HL-60 (cell line): ENCODE measurements around the gene IMPA2.
A peak's percentile ranks its signal among the peaks of the same experiment; 100 is the strongest.

Experiments
- DNase-seq, 2 experiments: peaks; one replicate each; pipeline ENCODE4 v3.0.0-alpha.2; 2010 to 2020; ENCODE audit warnings: low read depth in 1 of 2, low spot score in 1 of 2
- H3K27ac ChIP-seq: fragments of 250-450 bp; sonication (Bioruptor Pico); replicated peaks from 2 replicates; pipeline ENCODE4 v1.5.1; 2020; ENCODE audit warnings: mild to moderate bottlenecking, moderate library complexity
- H3K27me3 ChIP-seq: fragments of 250-450 bp; sonication (Bioruptor Pico); 2 replicates; pipeline ENCODE4 v1.5.1; 2021; ENCODE audit warnings: mild to moderate bottlenecking, moderate library complexity; ENCODE audit not compliant: insufficient read depth, poor library complexity, severe bottlenecking
- H3K4me3 ChIP-seq: replicated peaks from 2 replicates; pipeline ENCODE4 v1.5.1; 2011; ENCODE audit warnings: mild to moderate bottlenecking, control low read depth, low read length; ENCODE audit not compliant: insufficient read depth
- GABPA ChIP-seq: IDR thresholded peaks from 2 replicates; pipeline ENCODE4 v1.6.1; 2012; ENCODE audit warnings: low read depth
- POLR2AphosphoS5 ChIP-seq: IDR thresholded peaks from 2 replicates; pipeline ENCODE4 v1.6.1; 2012; ENCODE audit warnings: low read depth
- SPI1 ChIP-seq: IDR thresholded peaks from 2 replicates; pipeline ENCODE4 v1.6.1; 2012; ENCODE audit warnings: low read depth, mild to moderate bottlenecking, borderline replicate concordance
- TF ChIP-seq, protein P1 (sequence below): IDR thresholded peaks from 2 replicates; pipeline ENCODE4 v1.6.1; 2012; ENCODE audit warnings: low read depth; ENCODE audit not compliant: insufficient replicate concordance
- TF ChIP-seq, protein P2 (sequence below): IDR thresholded peaks from one replicate; pipeline ENCODE4 v1.5.1; 2011; ENCODE audit warnings: low read length, control low read depth, inconsistent platforms; ENCODE audit not compliant: insufficient read depth

Gene IMPA2

DNA sequence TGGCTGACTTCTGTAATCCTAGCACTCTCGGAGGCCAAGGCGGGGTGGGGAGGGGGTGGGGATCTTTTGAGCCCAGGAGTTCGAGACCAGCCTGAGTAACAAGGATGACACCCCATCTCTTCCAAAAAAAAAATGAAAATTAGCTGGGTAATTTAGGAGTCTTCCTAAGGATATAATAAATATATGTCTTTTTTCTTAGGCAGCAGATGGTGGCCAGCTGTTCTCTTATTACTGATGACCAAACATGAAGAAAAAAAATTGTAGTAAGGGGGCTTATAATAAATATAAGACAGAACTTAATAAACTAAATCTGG lies 4.2 kb upstream of the IMPA2 start:
- no peak overlapping the region for H3K4me3 ChIP-seq
- DNase-seq: no peak
- TF ChIP-seq, protein P1, sequence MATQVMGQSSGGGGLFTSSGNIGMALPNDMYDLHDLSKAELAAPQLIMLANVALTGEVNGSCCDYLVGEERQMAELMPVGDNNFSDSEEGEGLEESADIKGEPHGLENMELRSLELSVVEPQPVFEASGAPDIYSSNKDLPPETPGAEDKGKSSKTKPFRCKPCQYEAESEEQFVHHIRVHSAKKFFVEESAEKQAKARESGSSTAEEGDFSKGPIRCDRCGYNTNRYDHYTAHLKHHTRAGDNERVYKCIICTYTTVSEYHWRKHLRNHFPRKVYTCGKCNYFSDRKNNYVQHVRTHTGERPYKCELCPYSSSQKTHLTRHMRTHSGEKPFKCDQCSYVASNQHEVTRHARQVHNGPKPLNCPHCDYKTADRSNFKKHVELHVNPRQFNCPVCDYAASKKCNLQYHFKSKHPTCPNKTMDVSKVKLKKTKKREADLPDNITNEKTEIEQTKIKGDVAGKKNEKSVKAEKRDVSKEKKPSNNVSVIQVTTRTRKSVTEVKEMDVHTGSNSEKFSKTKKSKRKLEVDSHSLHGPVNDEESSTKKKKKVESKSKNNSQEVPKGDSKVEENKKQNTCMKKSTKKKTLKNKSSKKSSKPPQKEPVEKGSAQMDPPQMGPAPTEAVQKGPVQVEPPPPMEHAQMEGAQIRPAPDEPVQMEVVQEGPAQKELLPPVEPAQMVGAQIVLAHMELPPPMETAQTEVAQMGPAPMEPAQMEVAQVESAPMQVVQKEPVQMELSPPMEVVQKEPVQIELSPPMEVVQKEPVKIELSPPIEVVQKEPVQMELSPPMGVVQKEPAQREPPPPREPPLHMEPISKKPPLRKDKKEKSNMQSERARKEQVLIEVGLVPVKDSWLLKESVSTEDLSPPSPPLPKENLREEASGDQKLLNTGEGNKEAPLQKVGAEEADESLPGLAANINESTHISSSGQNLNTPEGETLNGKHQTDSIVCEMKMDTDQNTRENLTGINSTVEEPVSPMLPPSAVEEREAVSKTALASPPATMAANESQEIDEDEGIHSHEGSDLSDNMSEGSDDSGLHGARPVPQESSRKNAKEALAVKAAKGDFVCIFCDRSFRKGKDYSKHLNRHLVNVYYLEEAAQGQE: no peak
- TF ChIP-seq SPI1 (no peak), POLR2AphosphoS5 (no peak), GABPA (no peak)
- TF ChIP-seq, protein P2, sequence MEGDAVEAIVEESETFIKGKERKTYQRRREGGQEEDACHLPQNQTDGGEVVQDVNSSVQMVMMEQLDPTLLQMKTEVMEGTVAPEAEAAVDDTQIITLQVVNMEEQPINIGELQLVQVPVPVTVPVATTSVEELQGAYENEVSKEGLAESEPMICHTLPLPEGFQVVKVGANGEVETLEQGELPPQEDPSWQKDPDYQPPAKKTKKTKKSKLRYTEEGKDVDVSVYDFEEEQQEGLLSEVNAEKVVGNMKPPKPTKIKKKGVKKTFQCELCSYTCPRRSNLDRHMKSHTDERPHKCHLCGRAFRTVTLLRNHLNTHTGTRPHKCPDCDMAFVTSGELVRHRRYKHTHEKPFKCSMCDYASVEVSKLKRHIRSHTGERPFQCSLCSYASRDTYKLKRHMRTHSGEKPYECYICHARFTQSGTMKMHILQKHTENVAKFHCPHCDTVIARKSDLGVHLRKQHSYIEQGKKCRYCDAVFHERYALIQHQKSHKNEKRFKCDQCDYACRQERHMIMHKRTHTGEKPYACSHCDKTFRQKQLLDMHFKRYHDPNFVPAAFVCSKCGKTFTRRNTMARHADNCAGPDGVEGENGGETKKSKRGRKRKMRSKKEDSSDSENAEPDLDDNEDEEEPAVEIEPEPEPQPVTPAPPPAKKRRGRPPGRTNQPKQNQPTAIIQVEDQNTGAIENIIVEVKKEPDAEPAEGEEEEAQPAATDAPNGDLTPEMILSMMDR: no peak
- H3K27me3 ChIP-seq: no peaks in the 10 kb centered on the region
- no peak overlapping the region for H3K27ac ChIP-seq

DNA sequence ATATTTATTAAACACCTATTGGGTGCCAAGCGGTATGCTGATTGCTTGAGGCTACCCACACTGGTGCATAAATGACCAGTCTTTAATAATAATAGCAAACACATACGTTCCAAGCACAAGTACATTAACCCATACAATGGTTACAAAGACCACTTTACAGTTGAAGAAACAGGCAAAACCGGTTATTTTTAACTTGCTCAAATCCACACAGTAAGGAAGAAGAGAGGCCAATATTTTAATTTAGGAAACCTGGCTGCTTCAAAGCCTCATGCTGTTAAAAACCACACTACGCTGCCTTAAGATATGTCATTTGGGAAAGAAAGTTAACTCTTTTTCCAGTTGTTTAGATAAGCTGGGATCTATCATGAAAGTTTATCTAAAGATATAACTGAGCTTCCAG lies 2.4 kb upstream of the IMPA2 start:
- TF ChIP-seq POLR2AphosphoS5 (no peak), GABPA (no peak), SPI1 (no peak)
- TF ChIP-seq, protein P1: no peak
- TF ChIP-seq, protein P2: no peak

DNA sequence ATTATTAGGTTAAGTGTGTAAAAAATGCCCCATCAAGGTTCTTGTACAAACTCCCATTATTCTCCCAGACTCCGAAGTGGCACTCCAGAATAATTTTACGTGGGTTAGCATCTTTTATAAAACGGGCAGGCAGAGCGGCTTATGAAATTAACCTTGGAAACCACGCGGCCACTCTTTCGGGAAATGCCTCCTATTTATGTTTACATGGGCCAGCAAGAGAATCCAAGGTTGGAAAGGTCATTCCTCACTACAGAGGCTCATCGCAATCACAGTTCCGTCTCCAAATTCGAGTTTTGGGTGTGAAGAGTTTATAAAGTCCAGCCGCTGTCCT lies 1.2 kb upstream of the IMPA2 start:
- TF ChIP-seq GABPA: 0 out of 2 replicates have a peak, but pooled peaks have one; percentile 9
- TF ChIP-seq POLR2AphosphoS5: no peak
- Histone ChIP-seq H3K27ac (peak overlapping the region; percentile 99), H3K4me3 (peak overlapping the region; percentile 46), H3K27me3 (no peaks in the 10 kb centered on the region)
- no peak for DNase-seq

More for the DNA sequence above, 2.4 kb upstream of the IMPA2 start:
- H3K4me3 ChIP-seq: no peak overlapping the region
- DNase-seq: no peak
- no peak overlapping the region for H3K27ac ChIP-seq
- H3K27me3 ChIP-seq: no peaks in the 10 kb centered on the region

DNA sequence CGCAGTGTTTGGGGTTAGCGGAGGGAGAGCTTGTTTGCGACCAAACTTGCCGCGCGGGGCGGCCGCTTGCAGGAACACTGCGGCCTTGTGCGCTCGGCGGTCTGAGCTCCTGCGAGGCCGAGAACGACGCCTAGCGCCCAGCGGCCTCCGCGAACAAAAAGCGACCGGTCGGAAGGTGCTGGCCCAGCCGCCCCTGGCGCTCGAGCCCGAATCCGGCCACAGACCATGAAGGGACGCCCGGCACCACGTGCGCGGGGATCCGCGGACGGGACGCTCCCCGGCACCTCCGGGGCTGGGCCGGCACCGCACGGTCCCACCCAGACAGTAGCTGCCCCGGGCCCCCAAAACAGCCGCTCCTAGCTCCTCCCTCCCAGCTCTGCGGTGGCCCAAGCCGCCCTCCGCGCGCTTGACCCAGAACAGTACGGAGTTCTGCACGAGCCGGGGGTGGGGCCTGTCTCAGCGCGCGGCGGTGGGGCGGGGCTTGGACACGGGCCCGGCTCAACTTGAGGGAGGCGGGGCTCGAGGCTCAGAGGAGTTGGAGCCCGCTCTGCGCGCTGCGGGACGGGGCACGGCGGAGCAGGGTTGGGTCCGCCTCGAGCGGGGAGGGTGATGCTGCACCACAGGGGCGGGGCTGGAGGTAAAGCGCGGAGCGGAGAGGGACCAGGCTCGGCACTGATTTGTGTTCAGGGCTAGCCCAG lies 664 bp upstream of the IMPA2 start:
- H3K4me3 ChIP-seq: peak overlapping the region; percentile 46
- no peaks in the 10 kb centered on the region for H3K27me3 ChIP-seq
- peak; percentile 100 for DNase-seq
- peak overlapping the region; percentile 99 for H3K27ac ChIP-seq
- no peak for TF ChIP-seq SPI1
- TF ChIP-seq, protein P1: peak; percentile 61
- TF ChIP-seq, protein P2: no peak
- TF ChIP-seq GABPA: no peak
- peak; percentile 91; the same call in 1 of the 2 replicates for TF ChIP-seq POLR2AphosphoS5
